ENCODE data around the gene PSD2.
"Not testable (repeated sequence)": the region's sequence is repeated elsewhere in the genome, so short reads cannot be mapped to it uniquely, and the experiment has no call there.

Gene PSD2

DNA sequence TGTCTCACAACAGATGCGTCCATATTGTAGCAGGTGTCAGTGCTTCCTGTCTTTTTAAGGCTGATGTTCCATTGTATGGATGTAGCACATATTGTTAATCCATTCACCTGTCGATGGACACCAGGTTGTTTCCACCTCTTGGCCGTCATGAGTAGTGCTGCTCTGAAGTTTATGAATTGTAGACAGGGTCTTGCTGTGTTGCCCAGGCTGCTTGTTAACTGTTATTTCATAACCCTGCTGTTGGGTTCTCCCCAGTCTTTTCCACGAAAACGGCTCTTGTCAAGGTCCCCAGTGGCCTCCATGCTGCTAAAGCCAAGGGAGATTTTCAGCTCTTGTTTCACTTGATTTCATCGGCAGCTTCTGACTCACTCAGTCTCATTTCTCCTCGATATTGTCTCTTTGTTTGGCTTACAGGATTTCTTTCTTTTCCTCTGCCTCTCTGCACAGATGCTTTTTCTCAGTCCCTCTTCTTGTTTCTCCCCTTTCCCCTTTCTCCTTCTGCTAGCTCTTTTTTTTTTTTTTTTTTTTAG is 12.1 kb upstream of the PSD2 start:
- Histone ChIP-seq H3K9ac (ENCODE audit: low read length) (no peak overlapping the region), H3K27me3 (ENCODE audit: control insufficient read depth in 1 of 2, insufficient read depth in 2 of 2, low read length in 2 of 2) (no peaks in the 10 kb centered on the region), H3K4me3 (ENCODE audit: low read depth in 1 of 2, low read length in 2 of 2) (no peak overlapping the region), H3K27ac (ENCODE audit: low read depth, low read length) (no peak overlapping the region), H3K9me3 (ENCODE audit: low read length) (no peaks in the 10 kb centered on the region), H3K36me3 (ENCODE audit: insufficient read depth, low read length) (no peaks in the 10 kb centered on the region), H3K4me1 (ENCODE audit: insufficient read depth, low read length) (peaks cover 8% of the 10 kb centered on the region)

DNA sequence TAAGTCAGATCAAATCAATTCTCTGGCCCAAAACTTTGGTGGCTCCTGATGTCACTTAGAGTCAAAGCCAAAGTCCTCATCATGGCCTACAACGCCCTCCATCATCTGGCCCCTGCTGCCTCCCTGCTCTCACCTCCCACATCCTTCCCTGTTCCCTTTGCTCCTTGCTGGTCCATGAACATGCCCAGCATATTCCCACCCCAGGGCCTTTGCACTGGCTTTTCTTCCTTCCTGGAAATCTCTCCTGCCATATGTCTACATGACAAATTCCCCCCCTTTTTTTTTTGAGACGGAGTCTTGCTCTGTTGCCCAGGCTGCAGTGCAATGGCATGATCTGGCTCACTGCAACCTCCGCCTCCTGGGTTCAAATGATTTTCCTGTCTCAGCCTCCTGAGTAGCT is 11.1 kb upstream of the PSD2 start:
- Histone ChIP-seq H3K9ac (ENCODE audit: low read length) (no peak overlapping the region), H3K4me1 (ENCODE audit: insufficient read depth, low read length) (peaks cover 10% of the 10 kb centered on the region), H3K27me3 (ENCODE audit: control insufficient read depth in 1 of 2, insufficient read depth in 2 of 2, low read length in 2 of 2) (no peaks in the 10 kb centered on the region), H3K9me3 (ENCODE audit: low read length) (no peaks in the 10 kb centered on the region), H3K36me3 (ENCODE audit: insufficient read depth, low read length) (no peaks in the 10 kb centered on the region), H3K4me3 (ENCODE audit: low read depth in 1 of 2, low read length in 2 of 2) (no peak overlapping the region), H3K27ac (ENCODE audit: low read depth, low read length) (no peak overlapping the region)

DNA sequence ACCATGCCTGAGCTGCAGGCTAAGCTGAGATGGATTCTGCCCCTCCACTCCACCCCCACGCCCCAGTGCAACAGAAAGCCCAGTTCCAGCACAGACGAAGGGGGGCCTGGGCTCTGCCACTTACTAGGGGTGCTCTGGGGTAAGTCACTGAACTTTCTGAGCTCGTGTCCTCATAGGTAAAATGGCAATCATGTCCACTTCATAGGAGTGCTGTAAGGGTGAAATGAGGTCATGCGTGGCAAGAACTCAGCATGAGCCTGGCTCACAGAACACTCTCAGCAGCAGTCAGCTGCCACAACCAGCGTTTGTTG is 8.4 kb upstream of the PSD2 start:
- peak overlapping the region in 1 of 2 donors; percentile 91 for H3K4me3 ChIP-seq (ENCODE audit: low read depth in 1 of 2, low read length in 2 of 2)
- H3K9ac ChIP-seq (ENCODE audit: low read length) = no peak overlapping the region
- no peak overlapping the region for H3K27ac ChIP-seq (ENCODE audit: low read depth, low read length)

GRCh38 chr5:139787568-139788293 is 7.9 kb upstream of the PSD2 start:
- H3K4me1 ChIP-seq (ENCODE audit: insufficient read depth, low read length) = peaks cover 10% of the 10 kb centered on the region
- H3K27me3 ChIP-seq (ENCODE audit: control insufficient read depth in 1 of 2, insufficient read depth in 2 of 2, low read length in 2 of 2) = no peaks in the 10 kb centered on the region
- peak overlapping the region; percentile 71 for H3K27ac ChIP-seq (ENCODE audit: low read depth, low read length)
- H3K36me3 ChIP-seq (ENCODE audit: insufficient read depth, low read length) = no peaks in the 10 kb centered on the region
- H3K9ac ChIP-seq (ENCODE audit: low read length) = peak overlapping the region; percentile 65
- H3K9me3 ChIP-seq (ENCODE audit: low read length) = no peaks in the 10 kb centered on the region
- peak overlapping the region; percentile 67 to 91 for H3K4me3 ChIP-seq (ENCODE audit: low read depth in 1 of 2, low read length in 2 of 2)

More for the DNA sequence above, 8.4 kb upstream of the PSD2 start:
- Histone ChIP-seq H3K4me1 (ENCODE audit: insufficient read depth, low read length) (peaks cover 10% of the 10 kb centered on the region), H3K27me3 (ENCODE audit: control insufficient read depth in 1 of 2, insufficient read depth in 2 of 2, low read length in 2 of 2) (no peaks in the 10 kb centered on the region), H3K36me3 (ENCODE audit: insufficient read depth, low read length) (no peaks in the 10 kb centered on the region), H3K9me3 (ENCODE audit: low read length) (no peaks in the 10 kb centered on the region)

GRCh38 chr5:139788294-139788910 is 7.2 kb upstream of the PSD2 start:
- Histone ChIP-seq H3K9me3 (ENCODE audit: low read length) (no peaks in the 10 kb centered on the region), H3K9ac (ENCODE audit: low read length) (no peak overlapping the region), H3K4me1 (ENCODE audit: insufficient read depth, low read length) (peaks cover 10% of the 10 kb centered on the region), H3K27me3 (ENCODE audit: control insufficient read depth in 1 of 2, insufficient read depth in 2 of 2, low read length in 2 of 2) (no peaks in the 10 kb centered on the region), H3K36me3 (ENCODE audit: insufficient read depth, low read length) (no peaks in the 10 kb centered on the region), H3K27ac (ENCODE audit: low read depth, low read length) (peak overlapping the region; percentile 71), H3K4me3 (ENCODE audit: low read depth in 1 of 2, low read length in 2 of 2) (peak overlapping the region; percentile 24 to 50)

DNA sequence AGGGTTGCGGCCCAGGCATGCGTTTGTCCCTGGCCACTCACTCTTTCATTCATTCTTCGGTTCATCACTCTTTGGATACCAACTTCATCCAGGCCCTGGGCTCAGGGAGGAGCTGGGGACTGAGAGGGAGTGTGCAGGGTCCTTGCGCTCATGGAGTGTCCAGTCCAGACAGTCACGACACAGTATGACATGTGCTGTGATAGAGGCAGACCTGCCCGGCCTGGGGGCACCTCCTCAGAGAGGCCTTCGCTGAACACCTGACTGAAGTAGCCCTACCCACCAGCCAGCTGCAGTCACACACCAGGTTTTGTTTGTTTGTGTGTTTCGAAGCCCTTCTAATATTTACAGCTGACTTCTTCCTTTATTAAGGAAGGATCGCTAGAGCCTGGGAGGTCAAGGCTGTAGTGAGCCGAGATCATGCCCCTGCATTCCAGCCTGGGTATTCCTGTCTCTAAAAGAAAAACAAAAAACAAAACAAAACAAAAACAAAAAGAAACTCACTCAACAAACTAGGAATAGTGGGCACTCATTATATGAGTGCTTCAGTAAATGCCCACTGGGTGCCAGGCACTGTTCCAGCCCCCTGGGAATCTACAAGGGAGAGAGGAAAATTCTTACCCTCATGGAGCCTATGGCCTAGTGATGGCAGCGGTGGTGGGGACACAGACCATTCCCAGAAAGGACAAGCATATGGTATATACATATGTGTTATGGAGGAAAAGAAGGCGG is 6.3 kb upstream of the PSD2 start:
- Histone ChIP-seq H3K4me3 (ENCODE audit: low read depth in 1 of 2, low read length in 2 of 2) (no peak overlapping the region), H3K27me3 (ENCODE audit: control insufficient read depth in 1 of 2, insufficient read depth in 2 of 2, low read length in 2 of 2) (peaks cover 0 to 1% of the 10 kb centered on the region in 2 donors), H3K36me3 (ENCODE audit: insufficient read depth, low read length) (no peaks in the 10 kb centered on the region), H3K27ac (ENCODE audit: low read depth, low read length) (no peak overlapping the region), H3K9me3 (ENCODE audit: low read length) (no peaks in the 10 kb centered on the region), H3K9ac (ENCODE audit: low read length) (no peak overlapping the region), H3K4me1 (ENCODE audit: insufficient read depth, low read length) (peaks cover 10% of the 10 kb centered on the region)

- H3K27ac ChIP-seq (ENCODE audit: low read depth, low read length) = no peak overlapping the region
- H3K9me3 ChIP-seq (ENCODE audit: low read length) = no peaks in the 10 kb centered on the region
- H3K27me3 ChIP-seq (ENCODE audit: control insufficient read depth in 1 of 2, insufficient read depth in 2 of 2, low read length in 2 of 2) = peaks cover 0 to 6% of the 10 kb centered on the region in 2 donors
- H3K4me1 ChIP-seq (ENCODE audit: insufficient read depth, low read length) = peaks cover 10% of the 10 kb centered on the region
- H3K4me3 ChIP-seq (ENCODE audit: low read depth in 1 of 2, low read length in 2 of 2) = no peak overlapping the region
- H3K9ac ChIP-seq (ENCODE audit: low read length) = no peak overlapping the region
- H3K36me3 ChIP-seq (ENCODE audit: insufficient read depth, low read length) = no peaks in the 10 kb centered on the region
These were observed 5.8 kb upstream of the PSD2 start for GRCh38 chr5:139789845-139790189.

- H3K27me3 ChIP-seq (ENCODE audit: control insufficient read depth in 1 of 2, insufficient read depth in 2 of 2, low read length in 2 of 2) = peaks cover 10 to 26% of the 10 kb centered on the region in 2 donors
These were observed 3.4 kb upstream of the PSD2 start for GRCh38 chr5:139792218-139792617.

DNA sequence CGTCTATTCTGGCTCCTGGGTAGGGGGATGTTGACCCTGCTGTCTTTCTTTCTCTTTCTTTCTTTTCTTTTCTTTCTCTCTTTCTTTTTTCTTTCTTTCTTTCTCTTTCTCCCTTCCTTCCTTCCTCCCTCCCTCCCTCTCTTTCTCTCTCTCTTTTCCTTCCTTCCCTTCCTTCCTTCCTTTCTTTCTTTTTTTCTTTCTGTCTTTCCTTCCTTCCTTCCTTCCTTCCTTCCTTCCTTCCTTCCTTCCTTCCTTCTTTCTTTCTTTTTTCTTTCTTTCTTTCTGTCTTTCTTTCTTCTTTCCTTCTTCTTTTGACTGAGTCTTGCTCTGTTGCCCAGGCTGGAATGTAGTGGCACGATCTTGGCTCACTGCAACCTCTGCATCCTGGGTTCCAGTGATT is 3.0 kb upstream of the PSD2 start:
- H3K9me3 ChIP-seq (ENCODE audit: low read length); H3K4me3 ChIP-seq (ENCODE audit: low read depth in 1 of 2, low read length in 2 of 2); H3K9ac ChIP-seq (ENCODE audit: low read length); H3K4me1 ChIP-seq (ENCODE audit: insufficient read depth, low read length); H3K27ac ChIP-seq (ENCODE audit: low read depth, low read length); H3K36me3 ChIP-seq (ENCODE audit: insufficient read depth, low read length): not testable (repeated sequence)
- H3K27me3 ChIP-seq (ENCODE audit: control insufficient read depth in 1 of 2, insufficient read depth in 2 of 2, low read length in 2 of 2) = peaks cover 14 to 30% of the 10 kb centered on the region in 2 donors

More at GRCh38 chr5:139792218-139792617, 3.4 kb upstream of the PSD2 start:
- no peak overlapping the region for H3K4me3 ChIP-seq (ENCODE audit: low read depth in 1 of 2, low read length in 2 of 2)
- H3K4me1 ChIP-seq (ENCODE audit: insufficient read depth, low read length) = peaks cover 7% of the 10 kb centered on the region
- H3K9me3 ChIP-seq (ENCODE audit: low read length) = no peaks in the 10 kb centered on the region
- H3K36me3 ChIP-seq (ENCODE audit: insufficient read depth, low read length) = no peaks in the 10 kb centered on the region
- H3K9ac ChIP-seq (ENCODE audit: low read length) = no peak overlapping the region
- H3K27ac ChIP-seq (ENCODE audit: low read depth, low read length) = no peak overlapping the region

- Histone ChIP-seq H3K36me3 (ENCODE audit: insufficient read depth, low read length) (no peaks in the 10 kb centered on the region), H3K27me3 (ENCODE audit: control insufficient read depth in 1 of 2, insufficient read depth in 2 of 2, low read length in 2 of 2) (peaks cover 23 to 44% of the 10 kb centered on the region in 2 donors), H3K27ac (ENCODE audit: low read depth, low read length) (no peak overlapping the region), H3K9ac (ENCODE audit: low read length) (no peak overlapping the region), H3K9me3 (ENCODE audit: low read length) (no peaks in the 10 kb centered on the region), H3K4me1 (ENCODE audit: insufficient read depth, low read length) (no peaks in the 10 kb centered on the region), H3K4me3 (ENCODE audit: low read depth in 1 of 2, low read length in 2 of 2) (no peak overlapping the region)
These were observed 1.4 kb upstream of the PSD2 start for GRCh38 chr5:139794067-139794846.

Measured in muscle layer of colon (tissue), 2 donors.